GM19240 (cell line): Measurements from ENCODE around the gene SNX17.
"Not testable (repeated sequence)": the region's sequence is repeated elsewhere in the genome, so short reads cannot be mapped to it uniquely, and the experiment has no call there.

Source experiments
- DNase-seq: peaks from one replicate; pipeline ENCODE4 v3.0.0; 2011; ENCODE audit warnings: low spot score; ENCODE audit not compliant: insufficient read length

Gene SNX17, protein sequence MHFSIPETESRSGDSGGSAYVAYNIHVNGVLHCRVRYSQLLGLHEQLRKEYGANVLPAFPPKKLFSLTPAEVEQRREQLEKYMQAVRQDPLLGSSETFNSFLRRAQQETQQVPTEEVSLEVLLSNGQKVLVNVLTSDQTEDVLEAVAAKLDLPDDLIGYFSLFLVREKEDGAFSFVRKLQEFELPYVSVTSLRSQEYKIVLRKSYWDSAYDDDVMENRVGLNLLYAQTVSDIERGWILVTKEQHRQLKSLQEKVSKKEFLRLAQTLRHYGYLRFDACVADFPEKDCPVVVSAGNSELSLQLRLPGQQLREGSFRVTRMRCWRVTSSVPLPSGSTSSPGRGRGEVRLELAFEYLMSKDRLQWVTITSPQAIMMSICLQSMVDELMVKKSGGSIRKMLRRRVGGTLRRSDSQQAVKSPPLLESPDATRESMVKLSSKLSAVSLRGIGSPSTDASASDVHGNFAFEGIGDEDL

DNA sequence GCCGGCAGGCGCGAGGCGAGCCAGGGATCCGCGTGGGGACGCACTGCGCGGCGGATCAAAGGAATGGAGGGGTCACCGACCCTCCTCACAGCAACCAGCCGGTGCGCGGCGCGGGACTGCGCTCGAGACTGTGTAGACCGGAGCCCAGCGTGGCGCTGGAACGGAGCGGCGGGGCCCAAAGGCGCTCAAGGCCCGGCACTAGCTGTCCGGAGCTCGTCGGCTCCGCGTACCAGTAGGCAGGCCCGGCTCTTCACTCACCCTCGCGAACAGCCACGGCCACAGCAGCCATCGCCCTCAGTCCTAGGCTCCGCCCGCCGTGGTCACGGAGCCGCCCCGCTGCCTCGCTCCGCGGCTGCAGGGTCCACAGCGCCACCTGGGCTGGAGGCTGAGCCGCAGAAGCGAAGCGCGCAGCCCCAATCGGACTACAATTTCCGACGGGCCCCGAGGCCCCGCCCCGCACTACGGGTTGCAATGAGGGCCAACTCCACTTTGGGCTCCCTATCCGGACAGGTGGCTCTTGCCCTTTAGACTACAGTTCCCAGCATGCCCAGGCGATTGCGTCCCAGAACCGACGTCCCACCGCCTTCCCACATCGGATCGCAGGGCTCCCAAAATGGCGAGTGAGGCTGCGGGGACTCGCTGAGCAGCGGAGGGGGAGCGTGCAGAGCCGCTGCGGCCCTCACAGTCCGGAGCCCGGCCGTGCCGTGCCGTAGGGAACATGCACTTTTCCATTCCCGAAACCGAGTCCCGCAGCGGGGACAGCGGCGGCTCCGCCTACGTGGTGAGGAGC, at the start of gene SNX17, which contains the start of gene EIF2B4:
Gene SNX17, plus strand, starts transcription at position 591 of the 790 bp plus-strand sequence. Its CDS starts 128 bp downstream, at position 719.
Gene EIF2B4, minus strand, starts transcription at position 313 of the 790 bp plus-strand sequence. Its CDS starts 24 bp downstream, at position 289.
- peak; percentile 92 for DNase-seq

DNA sequence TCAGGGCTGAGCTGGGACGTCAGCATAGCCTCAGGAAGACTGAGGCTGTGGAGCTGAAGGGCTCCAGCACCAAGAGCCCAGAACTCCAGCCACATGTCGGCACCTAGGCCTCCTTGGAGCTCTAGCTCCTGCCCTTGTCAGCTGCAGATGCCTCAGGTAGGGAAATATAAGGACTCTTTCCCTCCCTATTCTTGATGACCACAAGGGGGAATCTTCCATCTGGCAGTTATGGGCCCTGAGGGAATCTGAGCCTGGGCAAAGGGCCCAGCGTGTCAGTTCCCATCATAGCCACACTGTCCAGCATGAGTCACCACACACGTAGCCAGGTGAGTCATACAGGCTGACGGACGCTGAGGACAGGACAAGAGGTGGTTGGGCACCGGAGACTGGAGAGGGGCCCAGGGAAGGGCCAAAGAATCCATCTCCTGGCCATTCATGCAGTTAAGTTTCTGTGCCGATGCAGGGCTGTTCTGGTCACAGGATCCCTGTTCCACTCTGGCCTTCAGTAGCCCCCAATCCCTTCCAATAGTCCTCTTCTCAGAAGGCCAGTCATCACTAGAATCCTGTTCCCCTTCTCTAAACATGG, 49.4 kb upstream of the SNX17 start:
- no peak for DNase-seq

DNA sequence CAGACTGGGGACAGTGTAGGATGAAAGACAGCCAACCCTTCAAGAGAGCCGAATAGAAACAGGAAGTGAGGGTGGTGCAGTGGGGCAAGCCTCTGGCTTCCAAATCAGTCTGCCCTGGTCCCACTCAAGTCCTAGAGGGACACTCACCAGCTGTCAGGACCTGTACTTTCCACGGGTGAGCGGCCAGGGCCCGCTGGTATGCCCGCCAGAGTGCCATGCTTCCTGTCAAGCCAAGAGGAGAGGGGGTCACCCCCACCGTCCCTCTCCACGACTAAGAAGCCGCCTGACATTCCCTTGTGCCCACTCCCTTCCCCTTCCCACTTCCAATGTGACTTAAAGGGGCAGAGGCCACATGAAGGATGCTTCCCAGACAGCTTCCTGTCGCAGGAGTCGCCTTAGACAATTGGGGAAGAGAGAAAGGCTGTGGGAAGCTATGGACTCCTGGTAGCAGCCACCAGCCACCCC, 48.1 kb upstream of the SNX17 start:
- no peak for DNase-seq

DNA sequence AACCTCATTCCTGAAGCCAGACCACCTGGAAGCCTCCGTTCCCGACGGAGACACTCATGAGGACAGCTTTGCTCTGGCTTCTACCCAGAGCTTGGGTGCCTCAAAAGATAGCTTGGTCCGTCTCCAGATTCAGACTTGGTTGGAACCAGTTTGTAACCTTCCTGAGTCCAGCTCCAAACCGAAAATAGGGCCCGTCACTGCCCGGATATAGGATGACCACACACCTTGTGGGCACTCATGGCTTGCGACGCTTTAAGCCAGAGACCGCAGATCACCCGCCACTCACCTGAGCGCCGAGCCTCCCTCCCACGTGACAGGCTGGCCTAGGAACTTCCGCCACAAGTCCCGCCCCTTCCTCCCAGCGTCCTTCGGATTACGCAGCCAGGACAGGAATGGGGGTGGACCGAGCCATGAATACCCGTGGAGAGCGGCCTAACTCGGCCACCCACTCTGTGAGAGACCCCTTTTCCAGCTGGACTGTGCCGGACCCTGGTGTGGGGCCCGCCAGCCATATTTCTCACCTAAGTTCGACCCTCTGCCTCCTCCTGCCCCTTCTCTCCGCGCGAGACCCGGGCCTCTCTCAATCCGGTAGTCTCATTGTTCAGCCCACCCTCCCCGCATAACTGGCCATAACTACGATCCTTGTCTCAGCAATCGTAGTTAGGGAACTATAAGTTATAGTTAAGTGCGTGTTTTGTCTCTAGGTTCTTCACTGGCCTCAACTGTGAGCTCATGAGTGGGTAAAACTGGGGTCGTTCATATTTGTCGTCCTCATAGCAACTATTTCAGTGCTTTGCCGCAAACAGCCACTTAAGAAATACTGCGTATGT, 47.4 kb upstream of the SNX17 start, which contains the start of gene MPV17:
Gene MPV17, minus strand, starts transcription at position 332 of the 830 bp plus-strand sequence. CDS start 580 bp downstream, outside the sequence.
- peak; percentile 99 for DNase-seq

DNA sequence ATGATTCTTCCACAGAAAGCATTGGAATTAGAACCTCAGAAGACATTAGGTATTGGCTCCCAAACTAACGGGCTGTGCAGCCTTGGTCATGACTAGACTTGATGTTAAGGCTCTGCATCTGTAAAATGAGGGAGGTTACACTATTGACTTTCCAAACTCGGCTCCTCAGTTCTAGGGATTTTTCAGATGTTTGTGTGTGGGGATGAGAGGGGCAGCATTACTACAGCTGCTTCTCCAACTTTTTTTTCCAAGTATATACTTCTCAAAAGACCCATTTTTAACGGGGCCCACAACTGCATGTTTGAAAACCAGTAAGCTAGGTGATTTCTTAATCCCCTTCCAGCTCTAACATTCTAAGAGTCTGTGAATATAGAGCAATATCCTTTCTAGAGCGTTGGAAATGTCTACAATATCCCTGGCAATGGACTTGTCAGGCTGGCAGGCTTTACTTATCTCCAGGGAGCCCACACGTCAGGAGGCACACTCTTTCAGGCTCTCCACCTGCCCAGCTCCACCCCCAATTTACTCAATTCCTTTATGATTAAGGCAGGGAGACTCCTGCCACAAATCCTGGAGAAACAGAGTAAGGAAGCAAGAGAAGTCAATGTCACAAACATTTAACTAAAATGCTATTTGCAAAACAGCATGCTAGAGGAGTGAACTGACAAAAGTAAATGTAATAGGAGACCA, 46.7 kb upstream of the SNX17 start:
- DNase-seq, result no peak

DNA sequence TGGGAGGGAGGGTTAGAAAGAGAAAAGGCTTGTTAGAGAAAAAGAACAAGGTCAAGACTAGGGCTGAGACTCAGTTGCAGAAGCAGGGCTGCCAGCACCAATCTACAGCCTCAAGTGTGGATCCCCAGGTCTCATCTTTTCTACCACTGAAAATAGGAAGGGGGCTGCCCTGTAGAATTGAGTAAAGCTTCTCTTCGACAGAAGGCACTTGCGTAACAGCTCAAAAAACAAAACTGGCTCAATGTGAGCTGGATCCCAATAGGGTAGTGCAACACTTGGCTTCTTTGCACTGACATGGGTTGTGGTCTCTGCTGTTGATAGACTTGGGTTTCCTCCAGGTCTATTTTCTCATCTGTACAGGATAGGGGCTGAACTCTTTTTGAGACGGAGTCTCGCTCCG, 45.7 kb upstream of the SNX17 start:
- DNase-seq, result no peak

DNA sequence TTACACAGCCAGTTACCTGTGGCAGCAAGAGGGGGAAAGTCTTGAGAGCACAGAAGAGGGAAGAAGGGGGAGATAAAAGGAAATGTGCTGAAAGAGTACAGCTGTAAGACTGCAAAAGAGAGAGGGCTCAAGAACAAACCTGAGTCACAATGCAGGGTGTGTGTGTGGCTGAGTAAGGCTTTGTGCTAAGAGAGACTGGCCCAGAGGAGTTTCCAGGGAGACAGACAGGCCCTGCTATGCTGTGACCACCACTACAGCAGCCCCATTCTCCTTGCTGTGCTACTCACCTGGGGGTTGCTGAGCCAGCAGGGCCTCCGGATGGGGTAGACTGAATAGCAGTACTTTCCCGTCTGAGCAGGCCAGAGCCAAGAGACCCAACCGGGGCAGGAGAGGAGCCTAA, 35.1 kb upstream of the SNX17 start:
- DNase-seq, result no peak

DNA sequence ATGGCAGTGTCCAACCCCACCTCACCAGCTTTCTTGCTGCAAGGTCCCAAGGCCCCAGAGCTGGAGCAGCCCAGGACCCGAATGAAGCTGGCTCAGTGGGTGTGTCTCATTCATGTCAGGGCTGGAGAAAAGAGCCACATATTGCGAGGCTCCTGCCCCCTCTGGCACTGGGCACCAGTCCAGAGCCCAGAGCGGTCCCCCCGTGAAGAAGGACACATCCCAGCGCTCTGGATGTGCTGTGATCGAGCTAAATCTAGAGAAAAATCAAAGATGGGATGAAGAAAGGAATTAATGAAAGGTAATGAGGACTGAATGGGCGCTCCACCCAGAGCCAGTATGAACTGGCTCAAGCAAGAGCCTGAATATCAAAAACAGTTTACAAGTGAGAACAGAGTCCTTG, 34.2 kb upstream of the SNX17 start:
- DNase-seq, result no peak

DNA sequence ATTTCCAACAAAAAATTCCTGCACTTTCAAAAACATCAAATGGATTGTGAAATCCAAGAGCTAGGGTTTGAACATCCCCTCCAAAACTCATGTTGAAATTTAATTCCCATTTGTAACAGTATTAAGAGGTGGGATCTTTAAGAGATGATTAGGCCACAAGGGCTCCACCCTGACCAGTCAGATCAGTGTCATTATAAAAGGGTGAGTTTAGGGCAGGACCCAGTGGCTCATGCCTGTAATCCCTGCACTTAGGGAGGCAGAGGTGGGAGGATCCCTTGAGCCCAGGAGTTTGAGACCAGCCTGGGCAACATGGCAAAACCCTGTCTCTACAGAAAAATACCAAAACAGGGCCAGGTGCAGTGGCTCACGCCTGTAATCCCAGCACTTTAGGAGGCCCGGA, 22.8 kb upstream of the SNX17 start:
- no peak for DNase-seq

DNA sequence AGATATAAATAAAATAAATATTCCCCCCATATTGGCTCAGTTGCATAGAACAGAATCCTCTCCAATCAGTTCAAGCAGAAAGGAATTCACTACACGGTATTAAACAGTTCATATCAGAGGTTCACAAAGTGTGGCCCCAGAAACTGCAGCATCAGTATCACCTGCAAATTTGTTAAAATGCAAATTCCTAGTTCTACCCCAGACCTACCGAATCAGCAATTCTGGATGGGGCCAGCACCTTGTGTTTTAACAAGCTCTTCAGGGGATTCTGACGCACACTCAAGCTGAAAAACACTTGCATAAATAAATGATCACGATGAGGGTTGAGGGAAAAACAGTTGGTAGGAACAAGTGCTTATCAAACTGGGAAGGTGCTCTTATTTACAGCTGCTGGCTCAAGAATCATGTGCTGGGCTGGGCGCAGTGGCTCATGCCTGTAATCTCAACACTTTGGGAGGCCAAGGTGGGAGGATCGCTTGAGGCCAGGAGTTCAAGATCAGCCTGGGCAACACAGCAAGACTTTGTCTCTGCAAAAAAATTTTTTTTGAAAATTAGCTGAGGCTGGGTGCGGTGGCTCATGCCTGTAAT, 20.2 kb upstream of the SNX17 start:
- no peak for DNase-seq

DNA sequence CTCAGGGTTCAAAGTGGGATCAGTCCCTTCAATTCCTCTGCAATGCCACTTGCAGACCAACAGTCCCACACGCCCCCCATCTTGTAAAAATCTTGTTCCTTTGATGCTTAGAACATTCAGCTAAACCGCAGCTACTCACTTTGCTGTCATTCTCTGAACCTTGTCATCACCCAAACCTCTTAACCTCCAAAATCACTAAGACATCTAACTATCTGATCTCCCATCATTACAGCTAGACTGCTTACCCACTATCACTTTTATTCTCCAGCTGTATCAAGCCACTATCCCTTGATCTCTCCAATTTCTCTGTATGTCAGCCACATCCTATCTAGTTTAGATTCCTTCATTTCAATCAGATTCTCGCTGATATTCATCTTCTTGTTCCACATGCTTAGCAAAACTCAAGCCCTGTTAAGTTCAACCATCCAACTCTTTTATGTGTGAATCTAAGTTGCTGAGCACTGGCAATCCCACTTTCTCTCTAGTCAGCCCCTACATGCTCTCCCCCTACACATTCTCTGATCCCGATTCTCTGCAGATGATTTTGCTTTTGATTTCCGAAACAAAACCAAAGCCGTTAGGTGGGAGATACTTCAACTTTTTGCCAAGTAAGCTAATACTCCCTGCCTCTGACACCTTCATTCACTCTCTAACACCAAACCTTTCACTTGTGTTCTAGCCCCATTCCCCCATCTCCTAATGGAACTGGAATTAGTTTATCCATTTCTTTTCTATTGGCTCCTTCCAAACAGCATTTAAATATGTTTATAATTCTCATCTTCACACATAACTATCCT, 18.4 kb upstream of the SNX17 start:
- no peak for DNase-seq

DNA sequence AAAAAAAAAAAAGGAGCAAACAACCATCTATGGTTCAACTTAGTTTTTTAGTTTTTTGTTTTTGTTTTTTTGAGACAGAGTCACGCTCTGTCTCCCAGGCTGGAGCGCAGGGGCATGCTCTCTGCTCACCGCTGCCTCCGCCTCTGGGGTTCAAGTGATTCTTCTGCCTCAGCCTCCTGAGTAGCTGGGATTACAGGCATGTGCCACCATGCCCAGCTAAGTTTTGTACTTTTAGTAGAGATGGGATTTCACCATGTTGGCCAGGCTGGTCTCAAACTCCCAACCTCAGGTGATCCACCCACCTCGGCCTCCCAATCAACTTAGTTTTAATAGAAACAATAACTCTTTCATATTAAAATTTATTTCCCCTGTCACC, 17.0 kb upstream of the SNX17 start:
- not testable (repeated sequence) for DNase-seq

DNA sequence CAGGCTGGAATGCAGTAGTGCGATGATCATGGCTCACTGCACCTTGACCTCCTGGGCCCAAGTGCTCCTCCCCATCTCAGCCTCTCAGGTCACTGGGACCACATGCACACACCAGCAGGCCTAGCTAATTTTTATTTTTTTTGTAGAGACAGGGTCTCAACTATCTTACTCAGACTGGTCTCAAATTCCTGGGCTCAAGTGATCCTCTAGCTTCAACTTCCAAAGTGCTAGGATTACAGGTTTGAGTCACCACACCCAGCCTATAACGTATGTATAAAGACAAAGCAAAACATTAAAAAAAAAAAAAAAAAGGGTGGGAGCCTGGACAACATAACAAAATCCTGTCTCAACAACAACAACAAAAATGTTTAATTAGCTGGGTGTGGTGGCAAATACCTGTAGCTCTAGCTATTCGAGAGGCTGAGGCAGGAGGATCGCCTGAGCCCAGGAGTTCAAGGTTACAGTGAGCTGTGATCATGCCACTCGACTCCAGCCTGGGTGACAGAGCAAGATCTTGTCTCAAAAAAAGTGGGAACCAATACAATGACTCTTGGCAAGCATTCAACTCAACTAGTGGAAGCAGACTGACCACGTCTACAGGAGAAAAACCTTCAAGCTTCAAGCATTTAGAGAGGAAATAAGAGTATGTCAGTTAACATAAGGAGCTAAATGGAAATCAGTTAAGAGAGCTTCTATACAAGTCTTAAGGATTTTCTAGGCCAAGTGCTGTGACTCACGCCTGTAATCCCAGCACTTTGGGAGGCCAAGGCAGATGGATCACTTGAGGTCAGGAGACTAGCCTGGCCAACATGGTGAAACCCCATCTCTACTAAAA, 16.4 kb upstream of the SNX17 start:
- no peak for DNase-seq

DNA sequence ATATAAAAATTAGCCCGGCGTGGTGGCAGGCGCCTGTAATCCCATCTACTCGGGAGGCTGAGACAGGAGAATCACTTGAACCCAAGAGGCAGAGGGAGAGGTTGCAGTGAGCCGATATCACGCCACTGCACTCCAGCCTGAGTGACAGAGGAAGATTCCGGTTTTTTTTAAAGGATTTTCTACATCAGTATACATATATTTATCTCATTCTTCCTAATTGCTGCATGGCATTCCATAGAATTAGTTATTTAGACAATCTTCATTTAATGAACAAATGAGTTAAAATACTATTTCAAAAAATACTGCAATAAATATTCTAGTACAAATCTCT, 15.9 kb upstream of the SNX17 start:
- no peak for DNase-seq

DNA sequence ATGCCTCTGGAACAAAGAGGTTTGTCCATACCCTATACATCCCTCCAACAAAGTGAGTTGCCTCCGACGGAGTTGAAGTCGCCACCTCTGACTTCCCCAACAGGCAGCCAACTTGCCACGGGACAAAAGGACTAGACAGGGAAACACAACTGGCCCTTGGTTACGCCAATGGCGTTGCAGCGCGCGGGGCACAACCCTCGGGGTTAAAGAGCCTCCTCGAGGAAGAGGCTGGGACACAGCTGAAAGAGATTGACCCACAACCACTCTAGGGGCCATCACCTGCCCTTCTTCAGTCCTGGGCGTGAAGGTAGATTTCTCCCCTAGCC, 14.4 kb upstream of the SNX17 start:
- DNase-seq, result no peak

DNA sequence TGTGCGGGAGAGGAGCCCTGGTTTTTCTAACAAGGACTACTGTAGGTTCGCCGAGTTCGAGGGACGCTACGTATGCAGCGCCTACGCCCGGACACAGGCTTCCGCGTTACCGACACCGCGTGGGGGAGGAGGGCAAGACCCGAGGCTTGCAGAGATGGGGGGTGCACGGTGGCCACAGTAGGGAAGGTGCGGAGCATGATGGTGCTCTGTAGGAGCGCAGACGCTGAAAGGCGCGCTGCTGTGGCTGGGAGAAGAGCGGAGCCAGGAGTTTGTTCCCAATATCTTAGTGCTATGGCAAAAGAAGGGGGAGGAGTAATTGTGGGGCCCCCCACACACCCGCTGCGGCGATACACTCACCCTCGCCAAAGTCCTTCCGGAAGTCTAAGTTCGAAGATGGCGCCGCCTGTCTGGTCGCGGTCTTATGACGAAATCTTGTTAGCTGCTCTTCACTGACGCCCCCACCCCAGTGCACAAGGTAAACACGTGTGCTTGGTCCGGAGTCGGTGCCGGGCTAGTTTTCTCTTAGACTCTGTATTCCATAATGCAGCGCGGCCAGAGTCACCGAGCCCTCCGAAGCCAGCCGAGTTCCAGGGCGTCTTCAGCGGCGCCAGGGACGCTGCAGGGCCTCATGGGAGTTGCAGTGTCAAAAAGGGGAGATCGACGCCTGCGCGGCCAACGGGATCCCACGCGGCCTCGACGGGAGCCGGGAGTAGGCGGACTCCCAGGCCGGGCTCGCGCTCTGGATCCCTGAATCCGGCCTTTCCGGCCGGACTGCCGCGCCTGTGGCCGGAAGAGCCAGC, 13.8 kb upstream of the SNX17 start, which contains the start of gene GTF3C2:
Gene GTF3C2, minus strand, starts transcription at position 383 of the 800 bp plus-strand sequence. CDS start 13,210 bp downstream, outside the sequence.
- peak; percentile 90 for DNase-seq

DNA sequence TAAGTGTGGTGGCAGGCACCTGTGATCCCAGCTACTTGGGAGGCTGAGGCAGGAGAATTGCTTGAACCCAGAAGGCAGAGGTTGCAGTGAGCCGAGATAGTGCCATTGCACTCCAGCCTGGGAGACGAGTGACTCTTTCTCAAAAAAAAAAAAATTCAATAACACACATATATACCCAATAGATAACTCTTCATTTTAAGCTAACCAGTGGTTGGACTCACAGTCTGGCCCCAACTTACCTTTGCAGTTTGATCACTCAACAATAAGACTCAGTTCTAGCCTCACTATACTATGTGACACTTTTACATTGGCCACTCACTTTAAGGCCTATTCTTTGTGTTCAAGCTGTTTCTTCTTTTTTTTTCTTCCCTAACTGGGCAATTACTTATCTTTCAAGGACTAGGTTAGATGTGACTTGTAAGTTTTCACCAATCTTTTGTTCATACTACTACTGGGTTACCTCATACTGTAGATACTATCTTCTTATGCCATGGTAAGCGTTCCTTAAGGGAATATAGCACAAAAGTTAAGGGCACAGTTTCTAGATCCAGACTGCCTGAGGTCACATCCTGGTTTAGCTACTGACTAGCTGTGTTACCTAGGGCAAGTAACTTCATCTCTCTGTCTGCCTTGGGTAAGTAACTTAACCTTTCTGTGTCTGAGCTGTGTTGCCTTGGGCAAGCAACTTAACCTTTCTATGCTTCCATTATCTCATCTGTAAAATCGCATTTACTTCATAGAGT, 7.6 kb upstream of the SNX17 start:
- DNase-seq, result no peak
